Subcutaneous abdominal adipose tissue (tissue), 5 donors: ENCODE results near the gene FAM76A.
A peak's percentile ranks its signal among the peaks of the same experiment; 100 is the strongest.
"Not testable (repeated sequence)": the region's sequence is repeated elsewhere in the genome, so short reads cannot be mapped to it uniquely, and the experiment has no call there.

Experiments used
- H3K27ac ChIP-seq: one replicate; pipeline ENCODE4 v1.7.0; 2013; ENCODE audit warnings: low read depth, mild to moderate bottlenecking, inconsistent platforms, low read length, moderate library complexity
- H3K27me3 ChIP-seq, 5 donors: one replicate each; pipeline ENCODE4 v1.7.0; 2013; ENCODE audit warnings: low read length in 5 of 5, inconsistent platforms in 1 of 5; ENCODE audit not compliant: control insufficient read depth in 5 of 5, insufficient read depth in 4 of 5
- H3K36me3 ChIP-seq, 5 donors: one replicate each; pipeline ENCODE4 v1.7.0; 2013; ENCODE audit warnings: low read length in 5 of 5; ENCODE audit not compliant: control insufficient read depth in 5 of 5, insufficient read depth in 5 of 5
- H3K4me1 ChIP-seq, 5 donors: one replicate each; pipeline ENCODE4 v1.7.0; 2013; ENCODE audit warnings: low read length in 5 of 5, mild to moderate bottlenecking in 3 of 5, moderate library complexity in 1 of 5; ENCODE audit not compliant: control insufficient read depth in 5 of 5, insufficient read depth in 5 of 5
- H3K4me3 ChIP-seq, 5 donors: one replicate each; pipeline ENCODE4 v1.7.0; 2013; ENCODE audit warnings: low read length in 5 of 5, low read depth in 1 of 5
- H3K9ac ChIP-seq, 5 donors: one replicate each; pipeline ENCODE4 v1.7.0; 2013; ENCODE audit warnings: low read length in 5 of 5, mild to moderate bottlenecking in 4 of 5, moderate library complexity in 3 of 5
- H3K9me3 ChIP-seq, 5 donors: one replicate each; pipeline ENCODE4 v1.7.0; 2013; ENCODE audit warnings: low read length in 5 of 5; ENCODE audit not compliant: control insufficient read depth in 5 of 5
- donor health status: healthy.
- donor health status: healthy.
- donor health status: healthy.
- donor health status: healthy.
- donor health status: healthy.

The FAM76A gene

GRCh38 chr1:27725374-27726172, at the start of gene FAM76A:
TSS of gene FAM76A (plus strand) at chr1:27725961. CDS start at chr1:27726081, 120 bp downstream.
- Histone ChIP-seq H3K4me1 (peaks cover 6 to 24% (median 21%) of the 10 kb centered on the region in 5 donors), H3K9me3 (no peaks in the 10 kb centered on the region), H3K27me3 (peaks cover 0 to 2% (median 0%) of the 10 kb centered on the region in 5 donors), H3K4me3 (peak within 1 kb of the TSS; percentile 80 to 86 (median 85)), H3K9ac (peak within 1 kb of the TSS; percentile 77 to 93 (median 85)), H3K36me3 (peaks cover 3 to 18% (median 11%) of the 10 kb centered on the region in 5 donors), H3K27ac (peak within 1 kb of the TSS; percentile 90)

GRCh38 chr1:27676410-27676809, 49.4 kb upstream of the FAM76A start:
- Histone ChIP-seq H3K27ac (no peak overlapping the region), H3K27me3 (no peaks in the 10 kb centered on the region), H3K9me3 (peaks cover 0 to 7% (median 2%) of the 10 kb centered on the region in 5 donors), H3K9ac (no peak overlapping the region), H3K4me3 (no peak overlapping the region), H3K4me1 (peaks cover 3 to 15% (median 12%) of the 10 kb centered on the region in 5 donors), H3K36me3 (no peaks in the 10 kb centered on the region)

GRCh38 chr1:27678747-27679146, 47.0 kb upstream of the FAM76A start:
- no peak overlapping the region for H3K9ac ChIP-seq
- peaks cover 0 to 17% (median 6%) of the 10 kb centered on the region in 5 donors for H3K9me3 ChIP-seq

GRCh38 chr1:27680225-27680791, 45.5 kb upstream of the FAM76A start:
- not testable (repeated sequence) for H3K36me3 ChIP-seq, H3K4me1 ChIP-seq, H3K27me3 ChIP-seq, H3K9ac ChIP-seq, H3K27ac ChIP-seq, H3K4me3 ChIP-seq
- peaks cover 0 to 17% (median 6%) of the 10 kb centered on the region in 5 donors for H3K9me3 ChIP-seq

More at GRCh38 chr1:27678747-27679146, 47.0 kb upstream of the FAM76A start:
- Histone ChIP-seq H3K4me3 (no peak overlapping the region), H3K4me1 (no peaks in the 10 kb centered on the region), H3K27ac (no peak overlapping the region), H3K27me3 (no peaks in the 10 kb centered on the region), H3K36me3 (no peaks in the 10 kb centered on the region)

- peaks cover 0 to 17% (median 6%) of the 10 kb centered on the region in 5 donors for H3K9me3 ChIP-seq
- not testable (repeated sequence) for H3K27ac ChIP-seq, H3K4me3 ChIP-seq, H3K27me3 ChIP-seq, H3K36me3 ChIP-seq, H3K9ac ChIP-seq, H3K4me1 ChIP-seq
Observed at GRCh38 chr1:27681580-27681979, 44.2 kb upstream of the FAM76A start.

- Histone ChIP-seq H3K9me3 (peaks cover 0 to 17% (median 6%) of the 10 kb centered on the region in 5 donors), H3K36me3 (no peaks in the 10 kb centered on the region), H3K27ac (no peak overlapping the region), H3K9ac (no peak overlapping the region), H3K27me3 (no peaks in the 10 kb centered on the region), H3K4me1 (no peaks in the 10 kb centered on the region), H3K4me3 (no peak overlapping the region)
Observed at GRCh38 chr1:27682351-27682944, 43.3 kb upstream of the FAM76A start.

GRCh38 chr1:27684176-27684575, 41.6 kb upstream of the FAM76A start:
- H3K9me3 ChIP-seq = peaks cover 0 to 17% (median 6%) of the 10 kb centered on the region in 5 donors
- no peaks in the 10 kb centered on the region for H3K27me3 ChIP-seq
- no peak overlapping the region for H3K27ac ChIP-seq
- peaks cover 0 to 5% (median 2%) of the 10 kb centered on the region in 5 donors for H3K4me1 ChIP-seq
- no peak overlapping the region for H3K4me3 ChIP-seq
- no peaks in the 10 kb centered on the region for H3K36me3 ChIP-seq
- no peak overlapping the region for H3K9ac ChIP-seq

- H3K9me3 ChIP-seq = peaks cover 0 to 10% (median 0%) of the 10 kb centered on the region in 5 donors
- peaks cover 3 to 17% (median 13%) of the 10 kb centered on the region in 5 donors for H3K4me1 ChIP-seq
- H3K4me3 ChIP-seq = no peak overlapping the region
- no peak overlapping the region for H3K9ac ChIP-seq
- H3K36me3 ChIP-seq = no peaks in the 10 kb centered on the region
- no peaks in the 10 kb centered on the region for H3K27me3 ChIP-seq
- no peak overlapping the region for H3K27ac ChIP-seq
Observed at GRCh38 chr1:27686223-27686990, 39.4 kb upstream of the FAM76A start.

- H3K9me3 ChIP-seq = no peaks in the 10 kb centered on the region
- H3K27ac ChIP-seq = no peak overlapping the region
- no peaks in the 10 kb centered on the region for H3K27me3 ChIP-seq
- no peaks in the 10 kb centered on the region for H3K36me3 ChIP-seq
- H3K4me1 ChIP-seq = peaks cover 3 to 17% (median 13%) of the 10 kb centered on the region in 5 donors
- H3K4me3 ChIP-seq = no peak overlapping the region
- no peak overlapping the region for H3K9ac ChIP-seq
Observed at GRCh38 chr1:27687906-27688305, 37.9 kb upstream of the FAM76A start.
